GM19468 (cell line): ENCODE measurements around the gene CILP.
A peak's percentile ranks its signal among the peaks of the same experiment; 100 is the strongest.
"Not testable (repeated sequence)": the region's sequence is repeated elsewhere in the genome, so short reads cannot be mapped to it uniquely, and the experiment has no call there.

Experiments used
- ATAC-seq: cut with Tn5 transposase; IDR thresholded peaks from one replicate; pipeline ENCODE4 v1.9.1; 2021; ENCODE audit warnings: mild to moderate bottlenecking, moderate library complexity, moderate number of reproducible peaks; ENCODE audit not compliant: unreplicated experiment; ENCODE audit errors: extremely low read depth

CILP gene

DNA sequence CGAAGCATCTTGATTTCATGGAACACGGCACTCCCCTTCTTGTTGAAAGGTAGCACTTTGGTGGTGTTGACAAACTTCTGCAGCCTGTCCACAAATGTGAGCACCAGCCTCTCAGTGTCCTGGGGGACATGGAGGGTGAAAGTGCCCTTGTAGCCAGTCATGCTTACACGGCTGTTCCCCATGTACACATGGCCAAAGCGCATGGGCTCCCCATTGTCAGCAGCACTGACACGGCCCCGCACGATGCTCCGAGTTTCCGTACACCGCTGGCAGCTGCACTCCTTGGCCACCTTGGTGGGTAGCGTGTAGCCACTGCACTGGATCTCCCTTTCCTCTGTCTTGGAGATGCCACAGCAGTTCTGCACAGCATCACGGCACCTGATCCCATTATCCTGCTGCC, 12.7 kb downstream of the CILP start:
- ATAC-seq, result no peak

DNA sequence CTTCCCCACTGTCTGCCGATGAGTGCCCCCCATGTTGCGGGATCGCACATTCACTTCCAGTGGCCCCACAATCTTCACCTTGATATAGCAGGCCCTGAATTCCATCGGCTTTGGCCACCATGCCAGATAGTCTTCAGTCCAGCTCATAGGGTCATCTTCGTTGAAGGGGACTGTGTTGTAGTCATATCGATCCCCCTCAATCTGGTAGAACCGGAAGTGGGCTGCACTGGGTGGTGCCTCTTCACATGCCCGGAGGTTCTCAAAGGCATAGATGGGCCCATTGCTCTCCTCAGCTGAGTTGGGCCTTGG, 14.0 kb downstream of the CILP start:
- no peak for ATAC-seq

DNA sequence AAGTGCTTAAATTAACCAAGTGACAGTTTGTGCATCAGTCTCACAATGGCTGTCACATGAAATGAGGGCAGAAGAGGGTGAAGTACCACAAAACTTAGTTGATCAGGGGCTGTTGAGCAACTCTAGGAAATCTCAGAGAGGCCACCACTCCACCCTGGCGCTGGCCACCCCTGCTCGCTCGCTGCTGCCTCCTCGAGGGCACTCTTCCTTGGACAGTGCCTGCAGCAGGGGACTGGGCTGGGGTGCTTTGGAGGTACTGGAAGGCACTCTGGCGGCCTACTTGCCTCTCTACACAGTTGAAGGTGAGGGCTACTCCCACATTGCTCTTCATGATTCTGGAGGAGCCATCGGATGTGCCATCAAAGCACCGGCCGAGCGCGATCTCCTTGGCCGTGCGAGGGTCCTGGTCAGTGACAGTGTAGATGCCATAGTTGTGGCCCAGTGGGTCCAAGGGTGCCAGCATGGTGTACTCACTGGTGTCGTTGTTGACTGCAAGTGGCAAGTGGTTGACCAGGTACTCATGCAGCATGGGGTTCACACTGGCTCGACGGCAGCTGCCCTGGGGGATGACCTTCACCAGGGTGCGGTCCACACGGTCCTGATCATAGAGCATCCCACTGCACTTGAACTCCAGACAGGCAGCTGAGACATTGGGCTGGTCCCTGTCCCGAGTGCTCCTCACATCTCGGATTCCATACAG, 14.5 kb downstream of the CILP start:
- no peak for ATAC-seq

DNA sequence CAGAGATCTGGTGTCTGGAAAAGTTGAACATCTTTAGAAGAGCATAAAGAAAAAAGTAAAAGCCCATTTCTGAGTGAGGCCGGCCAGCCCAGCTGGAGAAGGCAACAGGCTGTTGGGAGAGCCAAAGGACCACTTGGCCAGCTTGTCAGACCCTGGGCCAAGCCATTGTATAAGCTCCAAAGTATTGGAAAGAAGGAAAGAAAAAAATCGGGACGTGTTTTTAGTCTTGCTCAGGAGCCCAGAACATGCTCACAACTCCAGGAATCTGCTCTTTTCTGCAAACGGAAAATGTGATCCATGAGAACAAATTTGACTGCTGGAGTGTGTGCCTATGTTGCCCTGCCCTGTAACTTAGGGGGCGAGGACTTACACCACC, 15.7 kb downstream of the CILP start:
- ATAC-seq, result no peak

DNA sequence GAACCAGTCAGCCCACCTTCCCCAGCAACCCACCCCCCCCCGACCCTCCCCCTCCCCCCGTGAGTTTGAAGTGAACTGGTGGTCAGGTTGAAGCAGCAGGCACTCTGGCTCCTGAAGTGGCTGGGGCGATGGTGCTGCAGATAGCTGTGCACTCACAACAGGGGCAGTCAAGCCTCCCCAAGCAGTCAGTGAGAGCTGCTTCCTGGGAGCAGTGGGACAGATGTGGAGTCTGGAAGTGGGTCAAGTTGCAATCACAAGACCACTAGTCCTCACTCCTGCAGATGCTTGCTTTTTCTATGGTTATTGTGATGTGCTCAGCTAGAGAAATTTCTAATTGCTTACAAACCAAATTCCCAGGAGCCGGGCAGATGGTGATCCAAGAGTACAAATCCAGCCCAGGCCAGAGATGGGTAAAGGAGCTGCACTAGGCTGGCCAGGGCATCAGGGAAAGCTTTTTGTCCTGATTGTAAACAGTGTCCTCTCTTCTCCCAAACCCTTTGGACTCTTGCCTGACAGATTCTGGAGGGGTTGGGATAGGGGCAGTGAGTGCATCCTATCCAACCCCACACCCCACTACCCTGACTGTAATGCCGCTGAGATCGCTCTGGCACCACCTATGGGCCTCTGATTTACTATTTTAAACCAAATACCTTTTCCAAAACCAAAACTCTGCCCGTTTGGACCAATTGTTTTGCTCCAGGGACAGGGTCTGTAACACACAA, 16.3 kb downstream of the CILP start:
- ATAC-seq, result no peak

DNA sequence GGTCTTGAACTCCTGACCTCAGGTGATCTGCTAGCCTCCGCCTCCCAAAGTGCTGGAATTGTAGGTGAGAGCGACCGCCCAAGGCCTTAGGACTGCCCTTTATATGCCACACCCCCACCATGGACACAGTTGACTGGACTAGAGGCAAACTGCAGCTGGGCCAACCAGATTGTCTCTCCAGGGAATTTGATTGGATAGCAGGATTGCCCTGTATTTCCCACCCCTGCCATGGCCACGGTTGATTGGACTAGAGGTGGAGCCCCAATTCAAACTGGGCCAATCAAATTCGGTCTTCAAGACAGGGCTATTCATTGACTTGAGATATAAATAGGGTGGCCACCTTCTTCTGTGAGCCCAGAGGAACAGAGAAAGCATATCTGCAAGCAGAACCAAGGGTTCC, 19.3 kb downstream of the CILP start:
- ATAC-seq, result no peak

DNA sequence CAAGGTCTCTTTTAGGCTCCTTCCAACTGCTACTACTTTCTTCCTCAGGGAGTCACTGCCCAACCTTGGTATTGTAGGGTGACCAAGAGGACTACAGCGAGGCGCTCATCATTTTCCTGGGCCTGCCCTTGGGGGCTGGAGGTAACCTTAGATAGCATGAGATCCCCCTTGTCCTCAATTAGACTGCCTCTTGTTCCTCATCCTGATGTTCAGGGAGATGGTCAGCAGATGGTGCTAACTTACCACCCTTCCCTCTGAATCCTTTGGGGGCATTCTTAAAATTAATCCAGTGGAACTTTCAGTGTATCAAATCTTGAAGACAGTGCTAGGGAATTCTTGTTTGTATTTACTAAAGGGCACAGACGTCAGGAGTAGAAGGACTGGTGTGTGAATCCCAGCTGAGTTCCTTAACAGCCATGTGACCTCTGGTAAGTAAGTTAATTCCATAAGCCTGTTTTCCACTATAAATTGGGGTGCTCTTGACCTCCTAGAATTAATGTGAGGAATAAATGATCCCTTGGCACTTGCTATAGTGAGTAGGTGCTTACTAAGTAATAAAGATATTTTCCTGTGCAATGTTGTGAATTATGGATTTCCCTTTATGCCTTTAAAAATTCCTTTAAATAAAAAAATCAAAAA, 22.1 kb downstream of the CILP start:
- no peak for ATAC-seq

DNA sequence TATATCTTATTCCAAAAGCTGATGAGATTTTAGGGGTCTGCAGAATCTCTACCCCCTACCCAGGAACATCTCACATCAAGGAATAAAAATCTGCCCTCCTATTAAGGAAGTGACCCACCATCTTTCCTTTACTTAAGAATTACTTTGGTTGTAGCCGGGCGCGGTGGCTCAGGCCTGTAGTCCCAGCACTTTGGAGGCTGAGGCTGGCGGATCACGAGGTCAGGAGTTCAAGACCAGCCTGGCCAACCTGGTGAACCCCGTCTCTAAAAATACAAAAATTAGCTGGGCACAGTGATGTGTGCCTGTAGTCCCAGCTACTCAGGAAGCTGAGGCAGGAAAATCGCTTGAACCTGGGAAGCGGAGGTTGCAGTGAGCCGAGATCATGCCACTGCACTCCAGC, 22.8 kb downstream of the CILP start:
- not testable (repeated sequence) for ATAC-seq

DNA sequence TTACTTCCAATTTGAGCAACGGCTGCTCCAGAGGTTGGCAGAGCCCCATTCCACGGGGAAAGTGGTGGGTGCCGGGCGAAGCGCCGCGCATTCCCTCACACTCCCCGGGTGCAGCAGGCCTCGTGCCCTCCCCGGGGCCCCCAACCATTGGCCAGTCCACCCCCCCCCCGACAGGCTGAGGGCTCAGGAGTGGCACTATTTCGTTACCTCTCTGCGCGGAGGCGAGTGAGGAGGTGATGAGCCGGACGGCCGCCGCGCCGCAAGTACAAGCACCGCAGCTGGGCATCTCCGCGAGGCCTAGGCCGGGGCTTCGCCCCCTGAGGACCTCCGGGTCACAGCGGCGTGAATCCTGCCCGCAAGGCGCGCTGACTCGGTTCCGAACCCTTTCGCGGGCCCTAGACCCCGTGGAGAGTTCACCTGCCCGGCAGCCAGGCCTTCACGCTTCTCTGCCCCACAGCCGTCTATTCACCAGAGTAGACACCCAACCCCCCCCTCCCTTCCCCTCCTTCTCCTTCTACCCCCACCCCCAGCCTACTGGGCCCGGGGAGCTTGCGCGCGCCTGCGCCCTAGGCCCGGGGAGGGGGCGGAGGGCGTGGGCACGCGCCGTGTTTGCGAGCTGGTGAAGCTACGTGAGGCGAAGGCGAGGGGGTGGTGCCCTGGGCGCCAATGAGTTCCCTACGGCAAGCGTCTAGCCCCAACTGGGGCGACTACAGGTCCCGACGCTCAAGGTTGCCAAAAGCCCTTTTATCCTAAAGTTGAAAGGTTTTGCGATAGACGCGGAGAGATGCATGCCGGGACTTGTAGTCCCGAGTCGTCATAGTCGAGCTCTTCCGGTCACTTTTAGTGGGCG, 26.2 kb downstream of the CILP start, which contains the start of gene CLPX:
TSS of gene CLPX (minus strand) at position 475 of the 850 bp plus-strand sequence. CDS start at position 286, 189 bp downstream.
- ATAC-seq, result peak; percentile 68

DNA sequence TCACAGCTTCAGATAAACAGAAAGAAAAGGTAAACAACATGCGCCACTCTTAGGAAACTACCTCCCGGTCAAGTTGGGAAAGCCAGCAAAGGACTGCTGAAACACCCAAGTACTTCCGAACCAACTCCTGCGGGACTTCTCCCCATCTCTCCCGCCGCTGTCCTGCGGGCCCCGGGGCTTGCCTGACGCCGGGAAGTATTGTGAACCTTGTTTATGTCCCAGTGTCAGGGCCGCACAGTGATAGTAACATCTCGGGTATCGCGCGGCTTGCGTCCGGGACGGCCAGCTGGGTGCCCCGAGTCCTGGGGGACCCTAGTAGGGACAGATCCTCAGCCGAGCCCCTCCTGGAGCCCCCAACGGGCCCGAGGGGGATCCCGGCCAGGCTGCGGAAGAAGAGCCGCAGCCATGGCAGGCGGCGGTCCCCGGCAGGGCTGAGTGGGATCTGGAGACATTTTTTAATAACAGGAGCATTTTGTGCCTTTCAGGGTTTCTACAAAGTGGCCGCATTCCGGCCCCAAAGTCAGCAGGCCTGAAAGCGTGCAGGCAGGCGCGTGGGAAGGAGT, 26.9 kb downstream of the CILP start:
- no peak for ATAC-seq

DNA sequence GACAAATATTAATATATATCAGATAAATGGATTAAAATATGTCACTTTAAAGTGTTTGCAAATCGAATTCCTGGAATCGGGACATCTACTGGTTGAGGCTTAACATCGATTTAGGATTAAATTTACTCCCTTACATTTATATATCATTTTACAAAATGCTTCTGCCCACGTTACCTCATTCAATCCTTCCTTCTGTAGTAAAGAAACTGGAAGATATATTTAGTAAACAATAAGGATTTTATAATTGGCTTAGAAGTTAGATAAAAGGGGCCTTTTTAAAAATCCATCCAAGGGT, 27.5 kb downstream of the CILP start:
- no peak for ATAC-seq

DNA sequence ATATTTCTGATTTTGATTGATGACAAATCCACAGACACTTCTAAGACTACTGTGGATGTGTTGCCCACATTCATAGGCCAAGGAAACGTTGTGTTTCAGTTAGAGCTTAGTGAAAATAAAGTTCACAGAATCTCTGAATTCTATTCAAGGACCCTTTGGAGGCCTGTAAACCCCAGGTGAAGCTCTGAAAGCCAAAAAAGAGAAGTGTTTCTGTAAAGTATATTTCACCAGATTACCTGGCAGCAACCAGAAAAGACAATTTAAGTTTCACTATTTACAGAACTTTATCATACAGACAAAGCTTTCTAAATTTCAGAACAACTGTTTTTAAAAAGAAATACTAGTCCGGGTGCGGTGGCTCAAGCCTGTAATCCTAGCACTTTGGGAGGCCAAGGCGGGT, 28.7 kb downstream of the CILP start:
- ATAC-seq, result no peak

DNA sequence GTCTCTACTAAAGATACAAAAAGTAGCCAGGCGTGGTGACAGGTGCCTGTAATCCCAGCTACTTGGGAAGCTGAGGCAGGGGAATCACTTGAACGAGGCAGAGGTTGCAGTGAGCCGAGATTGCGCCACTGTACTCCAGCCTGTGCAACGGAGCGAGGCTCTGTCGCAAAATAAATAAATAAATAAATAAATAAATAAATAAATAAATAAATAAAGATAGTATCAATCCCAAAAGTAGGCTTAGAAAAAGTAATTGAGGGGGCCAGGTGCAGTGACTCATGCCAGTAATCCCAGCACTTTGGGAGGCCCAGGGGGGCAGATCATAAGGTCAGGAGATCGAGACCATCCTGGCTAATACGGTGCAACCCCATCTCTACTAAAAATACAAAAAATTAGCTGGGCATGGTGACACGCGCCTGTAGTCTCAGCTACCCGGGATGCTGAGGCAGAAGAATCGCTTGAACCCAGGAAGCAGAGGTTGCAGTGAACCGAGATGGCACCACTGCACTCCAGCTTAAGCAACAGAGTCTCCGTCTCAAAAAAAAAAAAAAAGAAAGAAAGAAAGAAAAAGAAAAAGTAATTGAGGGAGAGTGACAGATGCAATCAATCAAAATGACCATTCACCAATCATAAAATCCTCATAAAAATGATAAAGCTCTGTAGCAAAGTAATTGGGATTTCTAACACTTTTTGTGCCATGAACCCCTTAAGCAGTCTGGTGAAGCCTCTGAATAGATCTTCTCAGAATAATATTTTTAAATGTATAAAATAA, 29.5 kb downstream of the CILP start:
- ATAC-seq, result not testable (repeated sequence)

DNA sequence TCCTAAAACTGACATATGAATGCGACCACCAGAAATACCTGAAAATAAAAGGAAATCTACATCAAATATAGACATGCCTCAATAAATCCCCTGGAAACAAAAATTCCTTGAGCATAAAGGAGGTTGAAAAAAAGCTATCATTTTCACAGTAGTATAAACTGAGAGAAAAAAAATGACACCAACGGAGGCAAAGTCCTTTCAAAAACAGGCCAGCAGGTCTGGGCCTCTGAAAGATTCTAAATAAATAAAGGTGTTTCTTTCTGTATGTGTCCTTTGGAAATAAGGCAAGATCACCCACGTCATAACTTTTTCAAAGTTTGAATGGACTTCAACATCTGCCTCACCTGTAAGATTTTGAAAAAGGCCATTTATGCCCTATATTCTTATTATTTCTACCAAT, 31.1 kb downstream of the CILP start:
- no peak for ATAC-seq

DNA sequence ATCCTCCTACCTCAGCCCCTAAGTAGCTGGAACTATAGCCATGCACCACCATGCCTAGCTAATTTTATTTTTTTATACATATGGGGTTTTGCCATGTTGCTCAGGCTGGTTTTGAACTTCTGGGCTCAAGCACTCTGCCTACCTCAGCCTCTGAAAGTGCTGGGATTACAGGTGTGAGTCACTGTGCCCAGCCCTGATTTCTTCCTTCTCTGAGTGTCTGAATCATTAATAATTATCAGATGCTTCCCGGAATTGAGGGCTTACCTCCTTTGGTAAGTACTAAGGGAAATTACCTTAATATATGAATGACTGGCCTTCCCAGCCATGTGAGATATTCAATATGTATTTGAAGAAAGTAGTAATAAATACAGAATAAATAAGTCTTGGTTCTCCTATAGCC, 33.4 kb downstream of the CILP start:
- no peak for ATAC-seq

DNA sequence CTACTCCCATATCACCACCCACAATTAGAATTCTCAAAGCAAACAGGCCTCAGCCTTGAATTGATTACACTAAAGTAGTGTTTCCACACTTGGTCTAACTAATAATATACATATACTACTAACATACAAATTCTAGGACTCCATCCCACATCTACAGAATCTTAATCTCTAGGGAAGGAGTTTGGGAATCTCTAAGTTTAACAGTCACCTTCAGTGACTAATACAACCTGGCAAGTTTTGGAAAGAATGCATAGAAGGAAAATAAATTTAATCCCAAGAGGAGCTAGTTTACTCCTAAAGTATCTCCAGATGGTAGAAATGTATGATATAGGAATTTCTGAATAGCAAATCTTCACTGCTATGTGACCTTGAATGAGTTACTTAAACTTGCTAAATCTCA, 35.2 kb downstream of the CILP start:
- ATAC-seq, result no peak

DNA sequence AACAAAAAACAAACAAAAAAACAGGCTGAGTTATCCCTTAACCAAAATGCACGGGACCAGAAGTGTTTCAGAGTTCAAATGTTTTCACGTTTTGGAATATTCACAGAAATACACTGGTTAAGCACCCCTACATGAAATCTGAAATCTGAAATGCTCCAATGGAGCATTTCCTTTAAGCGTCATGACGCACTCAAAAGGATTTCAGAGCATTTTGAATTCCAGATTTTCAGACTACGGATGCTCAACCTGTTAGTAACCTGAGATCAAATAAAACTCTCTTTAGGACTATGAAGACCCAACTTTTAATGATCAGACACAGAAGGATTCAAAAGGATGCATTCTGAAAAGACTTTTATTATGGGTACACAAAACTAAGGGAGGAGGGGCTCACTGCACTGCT, 35.8 kb downstream of the CILP start:
- no peak for ATAC-seq

DNA sequence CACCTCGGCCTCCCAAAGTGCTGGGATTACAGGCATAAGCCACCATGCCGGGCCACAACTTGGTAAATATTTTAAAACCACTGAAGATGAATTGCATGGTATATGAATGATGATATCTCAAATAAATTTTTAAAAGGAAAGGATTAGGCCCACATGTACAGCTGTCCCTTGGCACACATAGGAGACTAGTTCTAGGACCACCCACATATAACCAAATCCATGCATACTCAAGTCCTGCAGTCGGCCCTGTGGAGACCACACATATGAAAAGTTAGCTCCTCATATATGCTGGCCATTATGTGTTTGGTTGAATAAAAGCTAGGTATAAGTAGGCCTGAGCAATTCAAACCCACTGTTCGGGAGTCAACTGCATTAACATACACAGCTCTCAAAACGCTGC, 36.8 kb downstream of the CILP start:
- ATAC-seq, result no peak

DNA sequence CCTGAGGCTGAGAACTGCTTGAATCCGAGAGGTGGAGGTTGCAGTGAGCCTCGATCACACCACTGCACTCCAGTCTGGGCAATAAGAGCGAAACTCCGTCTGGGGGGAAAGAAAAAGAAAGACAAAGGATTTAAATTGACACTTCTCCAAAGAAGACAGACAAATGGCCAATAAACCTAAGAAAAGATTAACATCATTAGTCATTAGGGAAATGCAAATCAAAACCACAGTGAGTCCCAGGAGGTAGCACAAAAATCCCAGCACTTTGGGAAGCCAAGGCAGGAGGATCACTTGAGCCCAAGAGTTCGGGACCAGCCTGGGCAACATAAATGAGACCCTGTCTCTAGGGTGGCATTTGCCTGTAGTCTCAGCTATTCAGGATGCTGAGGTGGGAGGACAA, 38.7 kb downstream of the CILP start:
- no peak for ATAC-seq

DNA sequence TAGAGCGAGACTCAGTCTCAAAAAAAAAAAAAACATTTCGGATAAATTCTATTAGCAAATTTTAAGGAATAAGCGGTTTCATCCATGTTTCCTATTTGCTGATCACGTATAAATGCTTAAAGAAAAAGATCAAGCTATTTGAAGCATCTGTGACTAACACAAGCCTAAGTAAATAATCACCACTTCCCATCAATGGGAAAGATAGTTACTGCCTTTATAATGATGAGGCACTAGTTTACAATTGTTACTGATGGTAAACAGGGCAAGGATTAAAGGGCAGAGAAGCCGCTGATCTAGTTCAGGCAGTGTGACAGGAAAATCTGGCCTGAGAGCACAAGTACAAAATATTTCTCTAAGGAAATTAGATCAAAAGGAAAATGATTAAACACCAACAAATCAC, 39.8 kb downstream of the CILP start:
- ATAC-seq, result no peak
